Right lobe of liver (tissue), 4 donors: ENCODE measurements around the gene ITPKB.

Experiments
- POLR2A ChIP-seq: fragments of 450-650 bp; IDR thresholded peaks from one replicate; pipeline ENCODE4 v1.6.1; 2017; ENCODE audit warnings: antibody characterized with exemption, mild to moderate bottlenecking
- TF ChIP-seq, protein P1 (sequence below), 4 donors: fragments of 200-600 bp in 3 of 4; fragments of 450-650 bp in 1 of 4; IDR thresholded peaks; one replicate each; pipeline versions ENCODE4 v1.5.1 to v1.8.0; 2016 to 2022; ENCODE audit warnings: antibody characterized with exemption in 4 of 4, mild to moderate bottlenecking in 2 of 4
- donor health status: DM: no; HTN: no; CAD: no.
- donor health status: DM: no; HTN: no; CAD: no.
- donor health status: DM: no; HTN: yes; CAD: no.

DNA sequence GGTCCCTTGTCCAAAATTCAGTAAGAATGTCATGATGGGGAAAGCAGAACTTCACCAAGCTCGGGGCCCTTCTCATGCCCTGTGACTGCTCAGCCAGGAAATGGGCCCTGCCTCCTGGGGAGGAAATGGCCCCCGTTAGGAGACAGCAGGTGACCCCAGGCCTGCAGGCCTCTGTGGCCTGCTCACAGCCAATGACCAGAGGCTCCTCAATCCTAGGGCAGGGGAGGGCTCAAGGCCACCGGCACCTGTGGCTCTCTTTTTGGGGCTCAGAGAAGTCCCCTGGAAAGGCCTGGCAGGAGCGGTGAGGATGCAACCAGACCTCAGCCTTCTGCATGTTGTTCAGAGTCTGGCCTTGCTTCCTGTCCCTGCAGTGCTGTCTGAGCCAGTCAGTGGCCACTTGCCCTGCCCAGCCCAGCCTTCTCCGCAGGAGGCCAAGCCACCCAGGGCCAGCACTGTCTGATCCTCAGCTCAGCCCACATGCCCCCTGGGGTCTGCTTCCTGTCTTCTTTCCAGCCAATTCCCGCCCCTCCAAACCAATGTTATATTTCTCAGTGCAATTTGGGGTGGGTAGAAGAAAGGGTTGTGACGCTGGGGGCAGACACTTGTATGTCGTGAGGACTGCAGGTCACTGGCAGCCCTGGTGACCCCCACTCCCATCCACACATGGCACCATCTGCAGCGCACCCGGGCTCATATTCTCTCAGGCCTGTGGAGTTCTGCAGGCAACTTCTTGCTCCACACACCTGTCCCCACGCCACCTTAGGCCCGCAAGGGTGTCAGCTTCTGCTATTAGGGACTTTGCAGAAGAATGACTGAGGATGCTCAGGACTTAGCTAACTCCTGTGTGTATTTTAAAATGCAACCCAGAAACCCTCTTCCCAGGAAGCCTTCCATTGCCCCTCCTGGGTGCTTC, 83.6 kb downstream of the ITPKB start:
- TF ChIP-seq, protein P1, sequence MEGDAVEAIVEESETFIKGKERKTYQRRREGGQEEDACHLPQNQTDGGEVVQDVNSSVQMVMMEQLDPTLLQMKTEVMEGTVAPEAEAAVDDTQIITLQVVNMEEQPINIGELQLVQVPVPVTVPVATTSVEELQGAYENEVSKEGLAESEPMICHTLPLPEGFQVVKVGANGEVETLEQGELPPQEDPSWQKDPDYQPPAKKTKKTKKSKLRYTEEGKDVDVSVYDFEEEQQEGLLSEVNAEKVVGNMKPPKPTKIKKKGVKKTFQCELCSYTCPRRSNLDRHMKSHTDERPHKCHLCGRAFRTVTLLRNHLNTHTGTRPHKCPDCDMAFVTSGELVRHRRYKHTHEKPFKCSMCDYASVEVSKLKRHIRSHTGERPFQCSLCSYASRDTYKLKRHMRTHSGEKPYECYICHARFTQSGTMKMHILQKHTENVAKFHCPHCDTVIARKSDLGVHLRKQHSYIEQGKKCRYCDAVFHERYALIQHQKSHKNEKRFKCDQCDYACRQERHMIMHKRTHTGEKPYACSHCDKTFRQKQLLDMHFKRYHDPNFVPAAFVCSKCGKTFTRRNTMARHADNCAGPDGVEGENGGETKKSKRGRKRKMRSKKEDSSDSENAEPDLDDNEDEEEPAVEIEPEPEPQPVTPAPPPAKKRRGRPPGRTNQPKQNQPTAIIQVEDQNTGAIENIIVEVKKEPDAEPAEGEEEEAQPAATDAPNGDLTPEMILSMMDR (IDR thresholded peaks at IDR 0.05): no peak
- TF ChIP-seq POLR2A: no peak
